K562 (cell line): ENCODE data around the gene UBXN11. TPM values are rescaled to one million over a fixed set of nuclear protein-coding genes. Genes with fewer than 3 reads are reported as not detected.

Experiments
- ATAC-seq: fragments of 200-7000 bp; cut with Tn5 transposase; 3 replicates; pipeline ENCODE4 v1.9.1; 2020; ENCODE audit warnings: moderate library complexity
- BruUV-seq: library from RNA; stranded (reverse); fragments of 400-500 nt; replicated peaks from 2 replicates; lab custom pipeline; 2021; lab: Mats Ljungman, UMichigan
- CTCF ChIA-PET: fragments of 300-600 bp; formaldehyde crosslinking; extraction: SDS; loops from one replicate; lab custom pipeline; 2021; ENCODE audit warnings: low intra/inter-chr PET ratio; lab: Yijun Ruan, JAX
- POLR2A ChIA-PET: fragments of 300-600, 350-650 bp; sonication (Branson Sonifier 250); formaldehyde crosslinking; extraction: SDS; loops from one replicate; lab custom pipeline; 2021; ENCODE audit warnings: antibody characterized with exemption, inconsistent platforms; lab: Yijun Ruan, JAX
- DNase-seq, 4 experiments: peaks; one replicate each; pipeline versions ENCODE4 v3.0.0 to v3.0.0-alpha.2; 2011 to 2018; ENCODE audit warnings: low spot score in 3 of 4, mixed read lengths in 3 of 4; ENCODE audit errors: extremely low read depth in 1 of 4
- FAIRE-seq: peaks from 2 replicates; lab custom pipeline; 2011; peaks lifted over from hg19 to GRCh38; lab: Jason Lieb, UNC
- H2AFZ ChIP-seq: 2 replicates; pipeline ENCODE4 v1.6.0; 2011; ENCODE audit warnings: low read depth, low read length, control low read depth, inconsistent platforms
- H3K27ac ChIP-seq: fragments of 200-600 bp; 3 replicates; pipeline ENCODE4 v1.8.0; 2011; ENCODE audit warnings: low read depth, mild to moderate bottlenecking, control low read depth, inconsistent platforms, low read length, moderate library complexity, mixed read lengths; ENCODE audit errors: extremely low read depth
- H3K27me3 ChIP-seq, 2 experiments: fragments of 300-600 bp in 1 of 2; 2 replicates in 1 of 2; 3 replicates in 1 of 2; pipeline versions ENCODE4 v1.6.0 to v1.8.0; 2011; ENCODE audit warnings: inconsistent platforms in 2 of 2, low read length in 2 of 2, mild to moderate bottlenecking in 1 of 2, mixed read lengths in 1 of 2, moderate library complexity in 1 of 2; ENCODE audit not compliant: control insufficient read depth in 2 of 2, insufficient read depth in 2 of 2
- H3K36me3 ChIP-seq: fragments of 300-600 bp; 3 replicates; pipeline ENCODE4 v1.8.0; 2011; ENCODE audit warnings: mild to moderate bottlenecking, low read length, inconsistent platforms; ENCODE audit not compliant: control insufficient read depth, insufficient read depth
- H3K4me1 ChIP-seq, 2 experiments: fragments of 200-600 bp in 1 of 2; replicated peaks in 1 of 2; 2 replicates in 1 of 2; 3 replicates in 1 of 2; pipeline versions ENCODE4 v1.5.1 to v1.8.0; 2011; ENCODE audit warnings: inconsistent platforms in 2 of 2, low read length in 2 of 2, mild to moderate bottlenecking in 1 of 2, mixed read lengths in 1 of 2, moderate library complexity in 1 of 2; ENCODE audit not compliant: control insufficient read depth in 2 of 2, insufficient read depth in 2 of 2
- H3K4me2 ChIP-seq: 2 replicates; pipeline ENCODE4 v1.6.1; 2011; ENCODE audit warnings: low read length, control low read depth, inconsistent platforms, mixed read lengths; ENCODE audit not compliant: insufficient read depth
- H3K4me3 ChIP-seq: fragments of 200-600 bp; sonication (generic), shearing (Covaris generic); 2 replicates; pipeline ENCODE4 v1.5.1; 2016; ENCODE audit warnings: control low read depth, inconsistent platforms
- H3K79me2 ChIP-seq: fragments of 200-600 bp; 3 replicates; pipeline ENCODE4 v1.8.0; 2011; ENCODE audit warnings: low read length, inconsistent platforms; ENCODE audit not compliant: control insufficient read depth, insufficient read depth
- H3K9ac ChIP-seq, 2 experiments: 2 replicates each; pipeline versions ENCODE4 v1.6.0 to v1.6.1; 2011; ENCODE audit warnings: low read depth in 2 of 2, low read length in 2 of 2, control low read depth in 1 of 2, inconsistent platforms in 1 of 2, mild to moderate bottlenecking in 1 of 2, mixed read lengths in 1 of 2; ENCODE audit not compliant: insufficient read depth in 1 of 2
- H3K9me1 ChIP-seq: one replicate; pipeline ENCODE4 v1.6.0; 2011; ENCODE audit warnings: inconsistent platforms, mild to moderate bottlenecking, low read length, moderate library complexity; ENCODE audit not compliant: control insufficient read depth, insufficient read depth
- H3K9me3 ChIP-seq: replicated peaks from 2 replicates; pipeline ENCODE4 v1.5.1; 2011; ENCODE audit warnings: low read depth, low read length, inconsistent platforms; ENCODE audit not compliant: control insufficient read depth, insufficient read depth
- H4K20me1 ChIP-seq: replicated peaks from 2 replicates; pipeline ENCODE4 v1.6.1; 2011; ENCODE audit warnings: low read length, inconsistent platforms, mixed read lengths; ENCODE audit not compliant: control insufficient read depth, insufficient read depth
- AFF1 ChIP-seq, 2 experiments: fragments of 450-650 bp; IDR thresholded peaks; 2 replicates each; pipeline ENCODE4 v1.6.1; 2018; ENCODE audit warnings: mild to moderate bottlenecking in 2 of 2, low read depth in 1 of 2; ENCODE audit not compliant: partially characterized antibody in 2 of 2
- ASH1L ChIP-seq: fragments of 450-650 bp; IDR thresholded peaks from 2 replicates; pipeline ENCODE4 v1.6.1; 2018; ENCODE audit warnings: borderline replicate concordance, mild to moderate bottlenecking, low read depth; ENCODE audit not compliant: partially characterized antibody
- EP300 ChIP-seq: IDR thresholded peaks from 2 replicates; pipeline ENCODE4 v1.6.1; 2012; ENCODE audit warnings: low read length, improper control_type of control experiment
- WGBS: fragments of 100-300 bp; shearing (Covaris generic); methylation state at CpG from one replicate; pipeline ENCODE4 v1.1.6; 2016; ENCODE audit warnings: low coverage, mixed read lengths; ENCODE audit not compliant: insufficient coverage; ENCODE audit errors: missing lambda C conversion rate; 5-methylcytosine and 5-hydroxymethylcytosine counted together
- in situ Hi-C: fragments of 300-500 bp; cut with MboI; formaldehyde crosslinking; loops from 4 replicates; pipeline ENCODE4 v1.15.0; 2018; ENCODE audit warnings: inconsistent platforms, mixed read lengths
- intact Hi-C: fragments of 100-400 bp; cut with micrococcal nuclease; formaldehyde crosslinking; loops from 2 replicates; pipeline ENCODE4 v1.14.2; 2022
- polyA plus RNA-seq, 8 experiments: library from polyadenylated mRNA; depleted of rRNA in 4 of 8; stranded (reverse) in 5 of 8; unstranded in 3 of 8; fragments of >200 nt; fragmentation: Nextera tagmentation in 2 of 8; fragmentation: Illumina TruSeq in 1 of 8; extraction: Ambion mirVana in 2 of 8; extraction: Trizol in 1 of 8; gene quantifications; 2 replicates each; pipeline versions ENCODE4 v1.2.1 to v1.2.3, GENCODE V29; 2011 to 2014; ENCODE audit warnings: inconsistent platforms in 1 of 8, missing spikeins in 1 of 8
- total RNA-seq, 7 experiments: library from RNA; depleted of rRNA in 6 of 7; stranded (reverse); fragments of >200 nt in 6 of 7; fragmentation: Illumina TruSeq in 2 of 7; extraction: Trizol in 2 of 7; gene quantifications; 2 replicates each; pipeline versions ENCODE4 v1.2.1 to v1.2.3, GENCODE V29; 2011 to 2021; ENCODE audit warnings: low replicate concordance in 1 of 7
- TF ChIP-seq, protein P1 (sequence below): fragments of 450-650 bp; IDR thresholded peaks from 2 replicates; pipeline ENCODE4 v1.6.1; 2016; ENCODE audit warnings: low read depth

Gene UBXN11
- total and polyA plus RNA-seq, 9 of the 15 experiments (the other 6 are each of a cell fraction or from before 2014, with no cell fraction given) = 0.48 to 34.3 (median 11.3) TPM

DNA sequence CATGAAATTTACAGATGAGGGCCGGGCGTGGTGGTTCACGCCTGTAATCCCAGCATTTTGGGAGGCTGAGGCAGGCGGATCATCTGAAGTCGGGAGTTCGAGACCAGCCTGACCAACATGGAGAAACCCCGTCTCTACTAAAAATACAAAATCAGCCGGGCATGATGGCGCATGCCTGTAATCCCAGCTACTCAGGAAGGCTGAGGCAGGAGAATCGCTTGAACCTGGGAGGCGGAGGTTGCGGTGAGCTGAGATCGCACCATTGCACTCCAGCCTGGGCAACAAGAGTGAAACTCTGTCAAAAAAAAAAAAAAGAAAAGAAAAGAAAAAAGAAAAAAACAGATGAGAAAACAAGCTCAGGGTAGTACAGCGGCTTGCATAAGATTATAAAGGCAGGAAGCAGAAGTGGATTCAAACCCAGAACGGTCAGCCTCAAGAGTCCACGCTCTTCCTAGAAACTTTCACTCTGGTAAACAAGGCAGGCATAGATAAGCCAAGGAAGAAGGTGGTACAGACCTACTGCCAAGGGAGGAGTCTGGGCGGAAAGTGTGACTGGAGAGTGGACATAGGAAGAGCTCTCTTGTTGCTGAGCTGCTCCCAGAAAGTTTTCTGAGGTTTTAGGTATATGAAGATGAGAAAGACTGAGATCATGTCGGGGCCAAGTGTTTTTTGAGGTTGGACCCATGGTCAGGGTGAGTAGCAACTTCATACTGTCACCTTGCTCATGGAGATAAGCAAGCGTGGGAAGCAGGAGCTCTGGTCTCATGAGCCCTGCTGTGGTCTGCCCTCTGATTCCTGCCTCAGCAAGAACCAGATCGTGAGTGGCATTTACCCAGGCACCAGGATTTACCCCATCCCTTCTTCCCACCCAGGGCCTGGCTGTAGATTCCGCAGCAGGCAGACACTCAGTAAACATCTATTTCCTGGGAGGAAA, 1.8 kb upstream of the UBXN11 start (continued):
- TF ChIP-seq ASH1L (peak; percentile 29), AFF1 (IDR thresholded peaks at IDR 0.05; ENCODE audit: low read depth in 1 of 2, partially characterized antibody in 2 of 2) (peak in 1 of 2 experiments; percentile 43)

DNA sequence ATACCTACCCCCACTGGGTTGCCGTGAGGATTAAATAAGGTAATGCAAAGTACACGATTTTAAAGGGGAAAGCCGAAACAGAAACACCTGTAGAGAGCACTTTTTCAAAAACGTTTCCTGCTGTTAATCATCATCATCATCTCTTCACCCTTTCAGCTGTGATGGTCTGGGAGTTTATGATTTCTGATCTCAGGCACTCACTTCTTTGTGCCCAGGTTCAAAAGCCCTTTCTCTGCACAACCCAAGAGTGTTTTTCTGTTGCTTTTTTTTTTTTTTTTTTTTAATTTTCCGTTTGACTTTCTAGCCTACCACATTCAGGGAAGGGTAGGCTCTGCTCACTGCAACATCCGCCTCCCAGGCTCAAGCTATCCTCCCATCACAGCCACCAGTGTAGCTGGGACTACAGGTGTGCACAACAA, 936 bp upstream of the UBXN11 start:
- Histone ChIP-seq H2AFZ (peak overlapping the region; percentile 91), H3K27ac (peak overlapping the region; percentile 77), H3K4me1 (peaks cover 28 to 31% of the 10 kb centered on the region in 2 experiments)
- TF ChIP-seq EP300 = 0 out of 2 replicates have a peak, but pooled peaks have one; percentile 3
- TF ChIP-seq, protein P1, sequence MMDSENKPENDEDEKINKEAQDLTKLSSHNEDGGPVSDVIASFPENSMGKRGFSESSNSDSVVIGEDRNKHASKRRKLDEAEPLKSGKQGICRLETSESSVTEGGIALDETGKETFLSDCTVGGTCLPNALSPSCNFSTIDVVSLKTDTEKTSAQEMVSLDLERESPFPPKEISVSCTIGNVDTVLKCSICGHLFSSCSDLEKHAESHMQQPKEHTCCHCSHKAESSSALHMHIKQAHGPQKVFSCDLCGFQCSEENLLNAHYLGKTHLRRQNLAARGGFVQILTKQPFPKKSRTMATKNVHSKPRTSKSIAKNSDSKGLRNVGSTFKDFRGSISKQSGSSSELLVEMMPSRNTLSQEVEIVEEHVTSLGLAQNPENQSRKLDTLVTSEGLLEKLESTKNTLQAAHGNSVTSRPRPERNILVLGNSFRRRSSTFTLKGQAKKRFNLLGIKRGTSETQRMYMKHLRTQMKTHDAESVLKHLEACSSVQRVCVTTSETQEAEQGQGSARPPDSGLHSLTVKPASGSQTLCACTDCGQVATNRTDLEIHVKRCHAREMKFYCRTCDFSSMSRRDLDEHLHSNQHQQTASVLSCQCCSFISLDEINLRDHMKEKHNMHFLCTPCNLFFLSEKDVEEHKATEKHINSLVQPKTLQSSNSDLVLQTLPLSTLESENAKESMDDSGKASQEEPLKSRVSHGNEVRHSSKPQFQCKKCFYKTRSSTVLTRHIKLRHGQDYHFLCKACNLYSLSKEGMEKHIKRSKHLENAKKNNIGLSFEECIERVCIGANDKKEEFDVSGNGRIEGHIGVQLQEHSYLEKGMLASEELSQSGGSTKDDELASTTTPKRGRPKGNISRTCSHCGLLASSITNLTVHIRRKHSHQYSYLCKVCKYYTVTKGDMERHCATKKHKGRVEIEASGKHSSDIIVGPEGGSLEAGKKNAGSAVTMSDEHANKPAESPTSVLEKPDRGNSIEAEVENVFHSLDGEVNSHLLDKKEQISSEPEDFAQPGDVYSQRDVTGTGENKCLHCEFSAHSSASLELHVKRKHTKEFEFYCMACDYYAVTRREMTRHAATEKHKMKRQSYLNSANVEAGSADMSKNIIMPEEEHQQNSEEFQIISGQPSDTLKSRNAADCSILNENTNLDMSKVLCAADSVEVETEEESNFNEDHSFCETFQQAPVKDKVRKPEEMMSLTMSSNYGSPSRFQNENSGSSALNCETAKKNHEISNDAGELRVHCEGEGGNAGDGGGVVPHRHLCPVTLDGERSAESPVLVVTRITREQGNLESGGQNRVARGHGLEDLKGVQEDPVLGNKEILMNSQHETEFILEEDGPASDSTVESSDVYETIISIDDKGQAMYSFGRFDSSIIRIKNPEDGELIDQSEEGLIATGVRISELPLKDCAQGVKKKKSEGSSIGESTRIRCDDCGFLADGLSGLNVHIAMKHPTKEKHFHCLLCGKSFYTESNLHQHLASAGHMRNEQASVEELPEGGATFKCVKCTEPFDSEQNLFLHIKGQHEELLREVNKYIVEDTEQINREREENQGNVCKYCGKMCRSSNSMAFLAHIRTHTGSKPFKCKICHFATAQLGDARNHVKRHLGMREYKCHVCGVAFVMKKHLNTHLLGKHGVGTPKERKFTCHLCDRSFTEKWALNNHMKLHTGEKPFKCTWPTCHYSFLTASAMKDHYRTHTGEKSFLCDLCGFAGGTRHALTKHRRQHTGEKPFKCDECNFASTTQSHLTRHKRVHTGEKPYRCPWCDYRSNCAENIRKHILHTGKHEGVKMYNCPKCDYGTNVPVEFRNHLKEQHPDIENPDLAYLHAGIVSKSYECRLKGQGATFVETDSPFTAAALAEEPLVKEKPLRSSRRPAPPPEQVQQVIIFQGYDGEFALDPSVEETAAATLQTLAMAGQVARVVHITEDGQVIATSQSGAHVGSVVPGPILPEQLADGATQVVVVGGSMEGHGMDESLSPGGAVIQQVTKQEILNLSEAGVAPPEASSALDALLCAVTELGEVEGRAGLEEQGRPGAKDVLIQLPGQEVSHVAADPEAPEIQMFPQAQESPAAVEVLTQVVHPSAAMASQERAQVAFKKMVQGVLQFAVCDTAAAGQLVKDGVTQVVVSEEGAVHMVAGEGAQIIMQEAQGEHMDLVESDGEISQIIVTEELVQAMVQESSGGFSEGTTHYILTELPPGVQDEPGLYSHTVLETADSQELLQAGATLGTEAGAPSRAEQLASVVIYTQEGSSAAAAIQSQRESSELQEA = no peak
- TF ChIP-seq, all 486 proteins: peak for 1
- Histone ChIP-seq H3K36me3 (no peaks in the 10 kb centered on the region), H3K79me2 (peaks cover 13% of the 10 kb centered on the region; the same call in 2 of the 3 replicates), H3K9me1 (no peaks in the 10 kb centered on the region), H3K4me2 (peak overlapping the region; percentile 89), H3K9ac (peak overlapping the region in 1 of 2 experiments; percentile 76; a peak in 2 of 4 replicates), H3K27me3 (no peaks in the 10 kb centered on the region), H3K9me3 (no peaks in the 10 kb centered on the region), H4K20me1 (no peaks in the 10 kb centered on the region), H3K4me3 (peak overlapping the region; percentile 77)
- ATAC-seq = no peak
- WGBS = 23% methylated on average over 6 of the region's 6 CpGs
- no TSS peak for BruUV-seq
- DNase-seq = no peak
- ChIA-PET CTCF (no interaction called here), POLR2A (interaction anchor here (0.5 to 2.5 kb wide), 8 partner anchors 11 to 378 kb away, joined by 3 to 13 read pairs (median 3); partner anchors contain the start of gene CD52)
- in situ Hi-C loops (no loop called here), intact Hi-C loops (no loop called here)
- no peak for FAIRE-seq
